T-helper 9 cell (primary cell): ENCODE measurements around the gene COQ8A.

ENCODE experiments used
- DNase-seq: peaks from one replicate; pipeline ENCODE4 v3.0.0-alpha.2; 2020
- total RNA-seq, 2 donors: gene quantifications; one replicate each; lab custom pipeline; 2026; lab: John Stamatoyannopoulos, UW

Gene COQ8A
- 2.3 to 4.3 reads per million in 2 donors for total RNA-seq

- peak; percentile 96 for DNase-seq
Measured at GRCh38 chr1:226940029-226940805, at the start of gene COQ8A. Gene COQ8A, plus strand, starts transcription at chr1:226940294. Its CDS starts 21,092 bp downstream, at chr1:226961386.

GRCh38 chr1:226890331-226891108 is 49.6 kb upstream of the COQ8A start:
- DNase-seq: no peak

GRCh38 chr1:226891346-226891745 is 48.7 kb upstream of the COQ8A start:
- DNase-seq: no peak

GRCh38 chr1:226891846-226892523 is 48.1 kb upstream of the COQ8A start:
- DNase-seq: no peak

DNA sequence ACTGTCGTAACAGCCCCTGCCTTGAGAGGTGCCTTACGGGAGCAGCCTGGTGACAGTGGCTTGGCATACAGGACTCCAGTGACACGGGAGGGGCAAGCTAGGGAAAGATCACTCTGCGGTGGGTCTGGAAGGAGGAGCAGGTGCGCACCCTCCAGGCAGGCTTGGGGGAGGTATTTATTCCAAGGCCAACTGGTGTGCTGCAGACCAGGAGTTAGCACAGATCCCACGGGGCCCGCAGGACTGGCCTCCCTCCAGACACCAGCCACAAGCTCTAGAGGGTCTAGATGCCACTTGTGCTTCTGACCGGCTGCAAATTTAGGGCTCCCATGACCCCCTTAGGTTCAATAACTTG is 47.6 kb upstream of the COQ8A start:
- no peak for DNase-seq

DNA sequence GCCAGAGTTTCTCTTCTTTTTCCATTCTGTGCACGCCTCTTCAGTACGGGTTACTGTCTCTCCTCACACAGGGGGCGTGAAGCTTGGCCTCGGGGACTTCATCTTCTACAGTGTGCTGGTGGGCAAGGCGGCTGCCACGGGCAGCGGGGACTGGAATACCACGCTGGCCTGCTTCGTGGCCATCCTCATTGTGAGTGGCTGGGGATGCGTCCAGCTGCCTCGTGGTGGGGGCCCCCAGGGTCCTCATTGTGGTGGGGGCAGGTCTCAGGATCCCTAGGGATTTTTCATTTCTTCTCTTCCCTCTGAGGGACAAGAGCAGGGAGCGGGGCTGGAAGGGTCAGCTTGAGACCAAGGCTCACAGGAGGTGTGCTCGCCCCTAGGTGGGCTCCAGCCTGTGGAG is 46.2 kb upstream of the COQ8A start:
- no peak for DNase-seq

DNA sequence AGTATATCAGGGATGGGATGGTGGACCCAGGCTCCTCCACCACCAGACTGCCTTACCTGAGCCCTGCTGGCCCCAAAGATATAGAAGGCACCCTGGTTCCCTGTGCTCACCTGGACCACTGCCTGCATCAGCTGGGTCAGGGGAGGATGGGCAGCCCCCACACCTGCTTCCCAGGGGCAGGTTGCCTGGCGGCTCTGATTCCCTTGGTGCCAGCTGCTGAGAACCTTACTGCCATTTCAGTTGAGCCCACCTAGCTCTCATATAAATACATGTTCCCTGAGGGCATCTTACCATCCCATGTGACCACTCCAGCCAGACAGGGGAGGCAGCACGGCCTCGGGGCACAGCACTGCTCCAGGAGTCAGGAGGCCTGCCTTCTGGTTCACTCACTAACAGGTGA is 45.3 kb upstream of the COQ8A start:
- no peak for DNase-seq

DNA sequence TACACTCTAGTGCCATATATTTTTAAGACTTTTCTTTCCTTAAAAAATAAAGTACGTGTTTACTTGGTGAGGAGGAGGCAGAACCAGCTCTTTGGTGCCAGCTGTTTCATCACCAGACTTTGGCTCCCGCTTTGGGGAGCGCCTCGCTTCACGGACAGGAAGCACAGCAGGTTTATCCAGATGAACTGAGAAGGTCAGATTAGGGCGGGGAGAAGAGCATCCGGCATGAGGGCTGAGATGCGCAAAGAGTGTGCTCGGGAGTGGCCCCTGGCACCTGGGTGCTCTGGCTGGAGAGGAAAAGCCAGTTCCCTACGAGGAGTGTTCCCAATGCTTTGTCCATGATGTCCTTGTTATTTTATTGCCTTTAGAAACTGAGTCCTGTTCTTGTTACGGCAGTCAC is 44.5 kb upstream of the COQ8A start:
- DNase-seq: no peak

- DNase-seq: no peak
Measured at GRCh38 chr1:226898246-226898645, 41.8 kb upstream of the COQ8A start.

GRCh38 chr1:226901421-226901820 is 38.7 kb upstream of the COQ8A start:
- DNase-seq: no peak

DNA sequence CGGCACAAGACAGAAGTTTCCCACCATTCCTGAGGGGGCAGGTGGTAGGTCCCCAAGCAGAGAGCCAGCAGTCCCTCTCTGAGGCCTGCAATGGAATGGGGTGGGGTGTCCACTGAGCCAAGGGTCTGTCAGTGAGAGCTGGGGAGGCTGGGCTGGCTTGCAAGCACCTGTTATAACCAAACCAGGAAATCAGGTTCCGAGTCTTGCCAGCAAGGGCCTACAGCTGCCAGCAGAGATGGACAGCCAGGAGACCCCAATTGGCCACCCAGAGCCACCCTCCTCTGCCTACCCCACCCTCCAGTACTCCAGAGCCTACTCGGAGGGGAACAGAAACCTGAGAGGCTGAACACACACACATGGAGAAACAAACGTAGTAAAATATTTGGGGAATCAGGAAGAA is 37.5 kb upstream of the COQ8A start:
- no peak for DNase-seq

DNA sequence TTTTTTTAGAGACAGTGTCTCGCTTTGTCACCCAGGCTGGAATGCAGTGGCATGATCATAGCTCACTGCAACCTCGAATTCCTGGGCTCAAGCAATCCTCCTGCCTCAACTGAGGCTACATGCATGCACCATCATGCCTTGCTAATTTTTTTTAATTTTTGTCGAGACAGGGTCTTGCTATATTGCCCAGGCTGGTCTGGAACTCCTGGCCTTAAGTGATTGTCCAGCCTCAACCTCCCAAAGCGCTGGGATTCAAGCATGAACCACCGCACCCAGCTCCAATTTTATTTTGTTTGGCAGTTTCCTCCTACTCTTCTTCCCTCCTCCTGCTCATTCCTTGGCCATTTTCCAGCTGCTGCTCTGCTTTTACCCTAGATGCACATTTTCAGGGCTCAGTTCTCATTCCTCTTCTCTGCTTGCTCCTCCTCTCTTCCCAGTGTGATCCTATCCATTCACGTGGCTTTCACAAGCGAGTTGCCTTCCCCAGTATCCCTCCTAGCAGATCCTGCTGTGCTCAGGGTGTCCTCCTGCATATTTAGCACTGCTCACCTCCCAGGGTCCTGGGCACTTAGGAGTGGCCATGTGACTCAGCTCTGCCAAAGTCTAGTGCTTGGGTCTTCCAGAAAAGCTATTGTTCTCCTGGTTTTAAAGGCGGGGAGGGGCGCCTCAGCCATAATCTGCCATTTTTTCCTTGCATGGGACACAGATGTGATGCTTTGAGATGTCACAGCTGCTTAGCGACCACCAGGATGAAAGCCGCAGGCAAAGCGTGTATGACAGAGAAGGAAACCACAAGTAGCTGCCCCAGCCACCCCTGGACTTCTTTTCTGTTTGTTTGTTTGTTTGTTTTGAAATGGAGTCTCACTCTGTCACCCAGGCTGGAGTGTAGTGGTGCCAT is 36.0 kb upstream of the COQ8A start:
- no peak for DNase-seq

DNA sequence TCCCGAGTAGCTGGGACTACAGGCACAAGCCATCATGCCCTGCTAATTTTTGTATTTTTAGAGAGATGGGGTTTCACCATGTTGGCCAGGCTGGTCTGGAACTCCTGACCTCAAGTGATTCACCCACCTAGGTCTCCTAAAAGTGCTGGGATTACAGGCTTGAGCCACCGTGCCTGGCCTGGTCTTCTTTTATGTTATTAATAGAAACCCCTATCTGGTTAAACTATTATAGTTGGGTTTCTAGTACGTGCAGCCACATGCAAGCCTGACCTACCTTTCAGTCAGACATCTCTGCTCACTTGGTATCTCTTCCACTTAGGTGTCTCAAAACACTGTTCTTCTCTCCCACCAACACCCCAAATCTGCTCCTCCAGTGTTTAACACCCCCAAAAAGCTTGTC is 35.3 kb upstream of the COQ8A start:
- DNase-seq: no peak

GRCh38 chr1:226908419-226908818 is 31.7 kb upstream of the COQ8A start:
- DNase-seq: no peak

GRCh38 chr1:226908913-226909312 is 31.2 kb upstream of the COQ8A start:
- DNase-seq: no peak

DNA sequence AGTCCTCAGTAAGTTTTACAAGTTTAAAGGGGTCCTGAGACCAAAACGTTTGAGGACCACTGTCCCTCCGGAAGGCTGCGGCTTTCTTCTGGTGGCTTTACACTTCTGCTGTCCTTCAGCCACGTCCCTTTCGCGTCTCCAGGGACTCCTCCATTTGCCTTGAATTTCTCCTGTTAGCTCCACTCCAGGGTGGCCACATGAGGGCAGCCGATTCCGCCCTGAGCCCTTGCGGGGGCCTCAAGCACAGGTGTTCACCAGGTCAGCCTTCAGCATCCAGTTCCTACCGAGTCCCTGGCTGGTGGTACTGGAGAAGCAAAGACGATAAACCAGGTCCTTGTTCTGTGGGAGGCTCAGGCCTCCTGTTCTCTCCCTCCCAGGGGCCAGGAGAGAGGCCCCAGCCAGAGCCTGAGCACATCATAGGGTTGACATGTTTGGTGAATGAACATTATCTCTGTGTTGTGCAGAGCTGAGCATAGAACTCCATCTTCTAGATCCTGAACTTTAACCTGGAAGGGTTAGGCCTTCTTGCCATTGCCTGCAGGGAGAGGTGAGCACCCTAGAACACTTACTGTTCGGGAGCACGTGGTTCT is 27.4 kb upstream of the COQ8A start:
- no peak for DNase-seq

DNA sequence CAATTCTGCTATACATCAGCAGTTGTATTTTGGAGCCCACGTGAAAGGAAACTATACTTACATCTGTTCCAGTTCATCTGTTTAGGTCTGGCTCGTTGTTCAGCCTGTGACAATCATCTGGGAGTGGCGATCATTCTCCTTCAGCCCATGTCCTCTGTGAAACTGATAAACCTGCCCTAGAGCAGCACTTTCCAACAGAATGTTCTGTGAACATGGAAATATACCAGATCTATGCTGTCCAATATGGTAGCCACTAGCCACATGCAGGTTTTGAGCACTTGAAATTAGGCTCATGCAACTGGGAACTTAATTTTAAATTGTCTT is 24.5 kb upstream of the COQ8A start:
- DNase-seq: no peak

GRCh38 chr1:226916497-226916896 is 23.6 kb upstream of the COQ8A start:
- DNase-seq: no peak

GRCh38 chr1:226919587-226919986 is 20.5 kb upstream of the COQ8A start:
- DNase-seq: no peak

DNA sequence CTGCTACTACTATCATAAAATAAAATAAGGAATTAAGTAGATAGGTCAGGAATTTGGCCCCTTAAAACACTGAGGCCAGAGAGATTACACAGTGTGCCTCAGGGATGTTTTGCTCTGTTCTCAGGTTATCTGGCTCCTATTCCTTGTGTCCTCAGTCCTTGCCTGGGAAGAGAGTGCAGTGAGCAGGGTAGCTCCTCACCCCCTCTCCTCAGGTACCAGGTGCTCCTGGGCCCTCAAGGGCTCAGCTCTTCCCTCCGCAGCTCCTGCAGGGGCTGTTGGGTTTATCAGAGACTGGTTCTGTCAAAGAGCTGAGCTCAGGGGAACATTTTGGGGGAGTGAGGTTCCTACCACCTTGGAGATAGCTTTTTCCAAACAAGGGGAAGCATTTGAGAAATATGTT is 20.1 kb upstream of the COQ8A start:
- DNase-seq: no peak

DNA sequence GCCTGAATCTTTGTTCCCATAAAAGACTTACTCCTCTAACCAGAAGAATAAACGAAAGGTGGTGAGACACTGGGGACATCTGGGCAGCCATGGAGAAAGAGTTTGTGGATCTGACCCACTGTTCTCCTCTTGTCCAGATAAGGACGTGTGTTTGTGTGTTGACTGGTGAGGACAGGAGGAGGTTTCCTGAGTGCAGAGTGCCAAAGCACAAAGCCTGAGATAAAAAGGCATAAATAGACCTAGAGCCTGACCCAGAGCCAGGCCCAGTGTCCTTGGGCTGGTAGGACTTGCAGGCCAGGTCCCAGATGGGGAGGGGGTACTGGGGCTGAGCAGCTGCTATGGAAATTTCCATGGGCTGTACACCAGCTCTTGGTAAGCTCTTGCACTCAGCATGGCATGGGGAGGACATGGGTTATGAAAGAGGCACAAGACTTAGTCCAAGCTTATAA is 19.6 kb upstream of the COQ8A start:
- DNase-seq: no peak

DNA sequence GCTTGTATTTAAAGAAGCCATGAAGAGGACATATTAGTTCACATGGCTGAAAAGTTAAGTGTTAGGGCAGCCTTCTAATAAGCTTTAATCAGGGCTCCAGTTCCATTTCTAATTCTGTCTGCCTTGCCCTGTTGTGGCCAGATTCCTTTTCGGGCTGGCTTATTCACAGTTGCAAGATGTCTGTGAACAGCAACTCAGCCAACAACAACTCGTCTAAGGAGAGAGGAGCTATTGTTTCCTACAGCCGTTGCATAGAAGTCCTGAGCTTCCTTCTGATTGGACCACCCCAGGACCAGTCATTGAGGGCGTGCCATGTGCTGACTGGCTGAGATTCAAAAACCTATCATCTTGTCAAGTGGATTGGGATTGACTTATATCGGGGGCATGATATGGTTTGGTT is 18.6 kb upstream of the COQ8A start:
- no peak for DNase-seq
